H1 (cell line): Measurements from ENCODE around the gene HELZ2. TPM values are rescaled to one million over a fixed set of nuclear protein-coding genes. Genes with fewer than 3 reads are reported as not detected.

Experiments
- CTCF ChIA-PET: fragments of 300-600 bp; sonication (Branson Sonifier 250); formaldehyde crosslinking; loops from one replicate; lab custom pipeline; 2021; ENCODE audit not compliant: partially characterized antibody; lab: Charles Lee
- POLR2A ChIA-PET: fragments of 300-600 bp; sonication (Branson Sonifier 250); formaldehyde crosslinking; loops from one replicate; lab custom pipeline; 2021; ENCODE audit warnings: inconsistent platforms; ENCODE audit not compliant: partially characterized antibody; lab: Charles Lee
- DNase-seq, 2 experiments: peaks; one replicate each; pipeline versions ENCODE4 v3.0.0 to v3.0.0-alpha.2; 2010 to 2022; ENCODE audit warnings: low spot score in 2 of 2, low read depth in 1 of 2, mixed read lengths in 1 of 2
- FAIRE-seq: peaks from 2 replicates; lab custom pipeline; 2011; peaks lifted over from hg19 to GRCh38; lab: Jason Lieb, UNC
- H2AFZ ChIP-seq: 2 replicates; pipeline ENCODE4 v1.8.1; 2012; ENCODE audit warnings: low read length, inconsistent platforms
- H2AK5ac ChIP-seq: 2 replicates; pipeline ENCODE4 v1.6.1; 2013; ENCODE audit warnings: low read depth, low read length
- H2BK120ac ChIP-seq: replicated peaks from 2 replicates; pipeline ENCODE3; 2013; ENCODE audit warnings: low read depth, low read length, inconsistent platforms
- H2BK12ac ChIP-seq: 2 replicates; pipeline ENCODE4 v1.6.1; 2013; ENCODE audit warnings: low read depth, low read length
- H2BK15ac ChIP-seq: 2 replicates; pipeline ENCODE4 v1.6.1; 2013; ENCODE audit warnings: low read length
- H2BK20ac ChIP-seq: 2 replicates; pipeline ENCODE4 v1.6.1; 2013; ENCODE audit warnings: low read length
- H2BK5ac ChIP-seq: 2 replicates; pipeline ENCODE4 v1.6.1; 2013; ENCODE audit warnings: low read depth, low read length
- H3K14ac ChIP-seq: 2 replicates; pipeline ENCODE4 v1.6.1; 2013; ENCODE audit warnings: inconsistent platforms; ENCODE audit not compliant: insufficient read length
- H3K18ac ChIP-seq: 2 replicates; pipeline ENCODE4 v1.6.1; 2013; ENCODE audit warnings: low read length; ENCODE audit errors: extremely low read depth
- H3K23ac ChIP-seq: 2 replicates; pipeline ENCODE4 v1.6.1; 2013; ENCODE audit warnings: inconsistent platforms; ENCODE audit not compliant: insufficient read length
- H3K23me2 ChIP-seq: 2 replicates; pipeline ENCODE4 v1.6.1; 2013; ENCODE audit warnings: low read depth, low read length
- H3K27ac ChIP-seq: 2 replicates; pipeline ENCODE4 v1.6.1; 2011; ENCODE audit warnings: low read depth, low read length, inconsistent platforms
- H3K27me3 ChIP-seq, 4 experiments: replicated peaks in 1 of 4; 1 replicate in 1 of 4; 2 replicates in 3 of 4; pipeline versions ENCODE4 v1.6.1 to v1.8.1; 2011 to 2013; ENCODE audit warnings: low read length in 3 of 4, mild to moderate bottlenecking in 3 of 4, inconsistent platforms in 2 of 4, mixed read lengths in 2 of 4, moderate library complexity in 1 of 4; ENCODE audit not compliant: control insufficient read depth in 3 of 4, insufficient read depth in 3 of 4; ENCODE audit errors: extremely low read depth in 1 of 4
- H3K36me3 ChIP-seq, 4 experiments: 2 replicates each; pipeline versions ENCODE4 v1.6.1 to v1.8.1; 2011 to 2013; ENCODE audit warnings: mild to moderate bottlenecking in 4 of 4, low read length in 3 of 4, moderate library complexity in 2 of 4, control low read depth in 1 of 4, inconsistent platforms in 1 of 4; ENCODE audit not compliant: insufficient read depth in 4 of 4, control insufficient read depth in 2 of 4
- H3K4ac ChIP-seq: replicated peaks from 2 replicates; pipeline ENCODE3; 2013; ENCODE audit warnings: low read length, low read depth, mixed read lengths, inconsistent platforms; ENCODE audit not compliant: insufficient read length
- H3K4me1 ChIP-seq, 4 experiments: replicated peaks in 1 of 4; 1 replicate in 1 of 4; 2 replicates in 3 of 4; pipeline versions ENCODE4 v1.6.1 to v1.8.1; 2011 to 2013; ENCODE audit warnings: low read length in 3 of 4, inconsistent platforms in 2 of 4, mixed read lengths in 1 of 4; ENCODE audit not compliant: insufficient read depth in 4 of 4, control insufficient read depth in 3 of 4
- H3K4me2 ChIP-seq, 2 experiments: 2 replicates each; pipeline versions ENCODE4 v1.6.1 to v1.8.1; 2011 to 2013; ENCODE audit warnings: low read depth in 2 of 2, low read length in 2 of 2, control low read depth in 1 of 2, inconsistent platforms in 1 of 2, mild to moderate bottlenecking in 1 of 2; ENCODE audit not compliant: insufficient read depth in 1 of 2
- H3K4me3 ChIP-seq, 4 experiments: fragments of 200-600, 300-600 bp in 1 of 4; sonication (generic), shearing (Covaris generic), sonication (Bioruptor Twin) in 1 of 4; 2 replicates each; pipeline versions ENCODE4 v1.5.1 to v1.8.1; 2011 to 2016; ENCODE audit warnings: low read length in 4 of 4, low read depth in 3 of 4, control low read depth in 2 of 4, inconsistent platforms in 2 of 4, mild to moderate bottlenecking in 2 of 4, mixed read lengths in 1 of 4, moderate library complexity in 1 of 4; ENCODE audit not compliant: insufficient read depth in 2 of 4; ENCODE audit errors: extremely low read depth in 1 of 4
- H3K56ac ChIP-seq: replicated peaks from 2 replicates; pipeline ENCODE3; 2013; ENCODE audit warnings: low read depth, mild to moderate bottlenecking, mixed read lengths, low read length, inconsistent platforms; ENCODE audit not compliant: insufficient read length
- H3K79me1 ChIP-seq: 2 replicates; pipeline ENCODE4 v1.6.1; 2013; ENCODE audit warnings: low read depth, low read length, control low read depth
- H3K79me2 ChIP-seq, 2 experiments: 2 replicates each; pipeline versions ENCODE4 v1.6.1 to v1.8.1; 2012 to 2013; ENCODE audit warnings: low read length in 2 of 2, mild to moderate bottlenecking in 2 of 2, inconsistent platforms in 1 of 2; ENCODE audit not compliant: insufficient read depth in 2 of 2, control insufficient read depth in 1 of 2
- H3K9ac ChIP-seq, 4 experiments: replicated peaks in 1 of 4; 1 replicate in 1 of 4; 2 replicates in 3 of 4; pipeline versions ENCODE4 v1.6.1 to v1.8.1; 2011 to 2013; ENCODE audit warnings: low read depth in 3 of 4, low read length in 3 of 4, control low read depth in 2 of 4, mild to moderate bottlenecking in 2 of 4, moderate library complexity in 2 of 4, inconsistent platforms in 1 of 4; ENCODE audit errors: extremely low read depth in 1 of 4
- H3K9me3 ChIP-seq, 2 experiments: 2 replicates each; pipeline versions ENCODE4 v1.6.1 to v1.8.1; 2012 to 2013; ENCODE audit warnings: mild to moderate bottlenecking in 2 of 2, moderate library complexity in 2 of 2, control low read depth in 1 of 2, inconsistent platforms in 1 of 2, low read depth in 1 of 2, low read length in 1 of 2, mixed read lengths in 1 of 2; ENCODE audit not compliant: insufficient read depth in 2 of 2
- H4K20me1 ChIP-seq, 2 experiments: replicated peaks in 1 of 2; 2 replicates each; pipeline versions ENCODE3 to v1.8.1; 2011 to 2013; ENCODE audit warnings: inconsistent platforms in 2 of 2, low read length in 2 of 2, mild to moderate bottlenecking in 1 of 2; ENCODE audit not compliant: insufficient read depth in 2 of 2, control insufficient read depth in 1 of 2
- H4K5ac ChIP-seq: 2 replicates; pipeline ENCODE4 v1.6.1; 2013; ENCODE audit warnings: low read length, low read depth, mixed read lengths, inconsistent platforms; ENCODE audit not compliant: insufficient read length
- H4K8ac ChIP-seq: 2 replicates; pipeline ENCODE4 v1.8.0; 2013; ENCODE audit warnings: mild to moderate bottlenecking, moderate library complexity, low read length, inconsistent platforms; ENCODE audit not compliant: insufficient read depth; ENCODE audit errors: extremely low read depth
- H4K91ac ChIP-seq: replicated peaks from 2 replicates; pipeline ENCODE3; 2013; ENCODE audit warnings: low read length, mixed read lengths, inconsistent platforms; ENCODE audit not compliant: insufficient read length
- CBX8 ChIP-seq: fragments of 300-800, 300-1000 bp; sonication (generic); IDR thresholded peaks from 2 replicates; pipeline ENCODE4 v1.7.1; 2016; ENCODE audit warnings: low read depth, low read length, borderline replicate concordance
- KDM1A ChIP-seq: fragments of 200-600, 300-600 bp; sonication (generic); IDR thresholded peaks from 2 replicates; pipeline ENCODE4 v1.7.1; 2016; ENCODE audit warnings: mild to moderate bottlenecking, low read length, borderline replicate concordance
- KDM5A ChIP-seq: fragments of 200-600 bp; IDR thresholded peaks from 2 replicates; pipeline ENCODE4 v1.7.1; 2012; ENCODE audit warnings: mild to moderate bottlenecking, low read length, inconsistent platforms, mixed read lengths
- SIRT6 ChIP-seq: IDR thresholded peaks from one replicate; pipeline ENCODE4 v1.7.1; 2012; ENCODE audit warnings: low read length, inconsistent platforms
- WGBS, 2 experiments: shearing (Covaris generic) in 1 of 2; methylation state at CpG; one replicate each; pipeline versions ENCODE4 v1.1.6 to v1.1.7; 2013 to 2015; ENCODE audit warnings: low lambda C conversion rate in 2 of 2, mixed read lengths in 2 of 2, inconsistent platforms in 1 of 2, low coverage in 1 of 2, missing lambda C conversion rate in 1 of 2; ENCODE audit not compliant: insufficient replicate concordance in 2 of 2, insufficient coverage in 1 of 2, insufficient read length in 1 of 2; ENCODE audit errors: extremely low coverage in 1 of 2, missing lambda C conversion rate in 1 of 2; 5-methylcytosine and 5-hydroxymethylcytosine counted together
- polyA plus RNA-seq, 7 experiments: library from polyadenylated mRNA; depleted of rRNA in 3 of 7; stranded (reverse) in 5 of 7; unstranded in 2 of 7; fragments of >200 nt in 5 of 7; fragments of 200-250 nt in 2 of 7; gene quantifications; 1 replicate in 5 of 7; 2 replicates in 1 of 7; 4 replicates in 1 of 7; pipeline versions ENCODE4 v1.2.1 to v1.2.3, GENCODE V29; 2011 to 2013; ENCODE audit warnings: missing spikeins in 2 of 7, mixed read lengths in 2 of 7
- total RNA-seq: library from RNA; stranded (reverse); fragmentation: NEBNext Ultra II Directional; extraction: Animal tissue kit (Norgen Biotek cat#: 25700); gene quantifications from 2 replicates; pipeline ENCODE4 v1.2.1, GENCODE V29; 2021

HELZ2 gene
- total and polyA plus RNA-seq, 2 of the 8 experiments (the other 6 are each of a cell fraction or from before 2014, with no cell fraction given), result 7.9 to 17.5 TPM

DNA sequence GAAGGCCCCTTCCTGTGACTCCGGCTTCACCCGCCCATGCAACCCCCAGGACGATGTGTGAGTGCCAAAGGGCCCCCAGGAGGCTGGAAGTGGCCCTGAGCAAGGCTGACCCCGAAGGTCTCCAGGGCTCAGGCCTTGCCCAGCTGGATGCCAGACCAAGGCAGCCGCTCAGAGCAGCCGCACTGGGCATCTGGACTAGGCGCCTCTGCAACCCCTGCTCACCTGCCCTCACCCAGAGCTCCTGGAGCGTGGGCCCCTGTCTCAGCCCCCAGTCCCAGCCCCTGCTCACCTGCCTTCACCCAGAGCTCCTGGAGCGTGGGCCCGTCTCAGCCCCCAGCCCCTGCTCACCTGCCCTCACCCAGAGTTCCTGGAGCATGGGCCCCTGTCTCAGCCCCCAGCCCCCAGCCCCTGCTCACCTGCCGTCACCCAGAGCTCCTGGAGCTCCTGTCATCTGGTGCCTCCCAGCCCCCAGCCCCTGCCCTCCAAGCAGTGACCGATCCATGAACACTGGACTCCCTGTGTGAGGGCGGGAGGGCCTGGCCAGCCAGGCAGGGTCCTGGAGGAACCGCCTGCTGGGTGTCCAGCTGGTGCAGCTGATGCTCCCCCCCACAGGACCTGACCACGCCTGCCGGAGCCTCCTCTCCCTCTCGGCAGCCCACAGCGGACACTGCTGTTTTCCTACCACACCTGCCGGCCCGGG lies 27.6 kb downstream of the HELZ2 start:
- Histone ChIP-seq H2BK20ac (no peak overlapping the region), H3K18ac (no peak overlapping the region; the same call in 1 of the 2 replicates), H3K79me1 (no peaks in the 10 kb centered on the region), H2BK12ac (peak overlapping the region; percentile 80; the same call in 1 of the 2 replicates), H3K23me2 (no peaks in the 10 kb centered on the region), H3K9me3 (no peaks in the 10 kb centered on the region), H3K79me2 (no peaks in the 10 kb centered on the region), H3K27me3 (no peaks in the 10 kb centered on the region), H4K91ac (peak overlapping the region; percentile 40), H3K14ac (no peak overlapping the region), H3K23ac (no peak overlapping the region), H3K27ac (no peak overlapping the region), H4K5ac (no peak overlapping the region), H2BK15ac (no peak overlapping the region; the same call in 1 of the 2 replicates), H3K56ac (no peak overlapping the region), H3K4me2 (no peak overlapping the region), H3K9ac (no peak overlapping the region), H2BK120ac (no peak overlapping the region), H4K8ac (no peak overlapping the region; the same call in 1 of the 2 replicates), H3K4me1 (peaks cover 0 to 20% (median 7%) of the 10 kb centered on the region in 4 experiments; a peak in 6 of 7 replicates), H3K4ac (no peak overlapping the region), H4K20me1 (no peaks in the 10 kb centered on the region), H3K36me3 (no peaks in the 10 kb centered on the region), H3K4me3 (no peak overlapping the region), H2AFZ (no peak overlapping the region), H2BK5ac (no peak overlapping the region), H2AK5ac (no peak overlapping the region; the same call in 1 of the 2 replicates)
- CTCF ChIA-PET, result interaction anchor here (0.7 to 1.5 kb wide), 11 partner anchors 9 to 1178 kb away, joined by 3 to 11 read pairs (median 4); partner anchors contain the start of genes PTK6 and TPD52L2
- POLR2A ChIA-PET, result interaction anchor here (1.5 to 2.3 kb wide), 3 partner anchors 12 to 25 kb away, joined by 3 to 10 read pairs (median 5); partner anchors contain the start of gene PPDPF
- no peak for TF ChIP-seq SIRT6
- no peak for TF ChIP-seq KDM5A
- TF ChIP-seq CBX8, result no peak
- TF ChIP-seq KDM1A, result no peak
- no peak for DNase-seq
- FAIRE-seq, result no peak
- WGBS, 2 experiments, result 87% methylated on average over 16 of the region's 20 CpGs; no CpG with 5 or more reads in 1 of the 2 experiments
